GM18858 (cell line): ENCODE results near the gene SF3B2.
"Not testable (repeated sequence)": the region's sequence is repeated elsewhere in the genome, so short reads cannot be mapped to it uniquely, and the experiment has no call there.

Source experiments
- ATAC-seq: cut with Tn5 transposase; IDR thresholded peaks from one replicate; pipeline ENCODE4 v1.9.1; 2021; ENCODE audit not compliant: unreplicated experiment

SF3B2 gene

DNA sequence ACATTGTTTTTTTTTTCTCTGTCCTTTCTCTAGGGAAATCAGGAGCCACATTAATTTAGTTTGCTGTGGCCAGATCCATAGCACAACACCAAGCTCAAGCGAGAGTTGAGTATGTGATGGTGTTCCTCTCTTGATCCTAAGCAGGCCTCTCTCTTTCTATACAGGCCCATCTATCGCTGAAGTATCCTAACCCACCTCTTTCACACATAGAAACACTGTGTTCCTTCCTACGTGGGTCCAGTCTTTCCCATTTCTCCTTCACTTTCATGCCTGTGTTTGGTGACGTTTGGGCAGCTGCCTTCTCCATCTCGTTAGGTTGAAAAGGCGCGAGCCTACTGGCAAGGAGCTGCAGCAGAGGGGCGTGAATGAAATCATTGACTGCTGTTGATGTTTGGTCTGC, 20.4 kb downstream of the SF3B2 start:
- no peak for ATAC-seq

DNA sequence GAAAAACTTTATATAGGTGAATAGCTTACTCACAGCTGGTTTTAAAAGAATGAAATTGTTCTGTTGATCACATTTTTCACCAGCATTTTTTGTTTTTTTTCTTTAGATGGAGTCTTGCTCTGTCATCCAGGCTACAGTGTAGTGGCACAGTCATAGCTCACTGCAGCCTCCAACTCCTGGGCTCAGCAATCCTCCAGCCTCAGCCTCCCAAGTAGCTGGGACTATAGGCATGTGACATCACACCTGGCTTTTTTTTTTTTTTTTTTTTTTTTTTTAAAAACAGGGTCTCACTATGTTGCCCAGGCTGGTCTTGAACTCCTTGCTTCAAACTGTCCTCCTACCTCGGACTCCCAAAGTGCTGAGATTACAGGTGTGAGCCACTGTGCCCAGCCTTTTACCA, 21.5 kb downstream of the SF3B2 start:
- ATAC-seq: no peak

DNA sequence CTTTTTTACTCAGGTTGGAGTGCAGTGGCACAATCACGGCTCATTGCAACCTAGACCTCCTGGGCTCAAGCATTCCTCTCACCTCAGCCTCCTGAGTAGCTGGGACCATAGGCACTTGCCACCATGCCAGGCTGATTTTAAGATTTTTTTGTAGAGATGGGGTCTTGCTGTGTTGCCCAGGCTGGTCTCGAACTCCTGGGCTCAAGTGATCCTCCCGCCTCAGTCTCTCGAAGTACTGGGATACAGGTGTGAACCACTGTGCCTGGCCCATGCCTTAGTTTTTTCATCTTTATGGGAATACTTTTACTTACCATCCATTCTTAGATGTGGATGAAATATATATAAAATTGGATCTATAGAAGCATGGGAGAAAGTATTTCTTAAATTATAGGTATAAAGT, 23.1 kb downstream of the SF3B2 start:
- no peak for ATAC-seq

DNA sequence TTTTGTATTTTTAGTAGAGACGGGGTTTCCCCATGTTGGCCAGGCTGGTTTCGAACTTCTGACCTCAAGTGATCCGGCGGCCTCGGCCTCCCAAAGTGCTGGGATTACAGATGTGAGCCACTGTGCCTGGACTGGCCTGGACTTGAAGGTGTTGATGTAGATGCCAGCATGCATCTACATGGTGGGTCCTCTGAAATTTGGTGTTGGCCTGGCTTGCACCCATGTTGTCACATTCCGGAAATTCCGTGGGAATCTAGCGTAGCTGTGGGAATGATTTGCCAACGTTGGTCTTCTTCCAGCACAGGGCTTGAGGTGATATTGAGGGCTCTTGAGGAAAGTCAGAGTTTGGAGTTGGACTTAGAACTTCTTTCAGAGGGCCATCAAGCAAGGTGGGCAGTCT, 24.4 kb downstream of the SF3B2 start:
- no peak for ATAC-seq

DNA sequence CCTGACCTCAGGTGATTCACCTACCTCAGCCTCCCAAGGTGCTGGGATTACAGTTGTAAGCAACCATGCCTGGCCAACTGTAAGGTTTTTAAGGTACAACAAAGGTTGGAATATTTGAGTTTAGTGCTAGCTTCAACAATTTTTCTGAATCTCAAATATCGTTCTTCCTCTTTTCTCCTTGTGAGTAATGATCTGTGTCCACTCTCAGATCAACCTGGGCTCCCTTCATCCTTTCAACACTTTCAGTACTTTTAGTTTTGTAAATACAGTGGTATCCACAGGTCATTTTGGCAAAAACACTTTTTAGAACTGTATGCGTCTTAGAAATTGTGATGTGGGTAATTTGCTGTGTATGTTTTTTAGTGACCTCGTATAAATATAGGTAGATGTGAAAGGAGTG, 25.8 kb downstream of the SF3B2 start:
- no peak for ATAC-seq

DNA sequence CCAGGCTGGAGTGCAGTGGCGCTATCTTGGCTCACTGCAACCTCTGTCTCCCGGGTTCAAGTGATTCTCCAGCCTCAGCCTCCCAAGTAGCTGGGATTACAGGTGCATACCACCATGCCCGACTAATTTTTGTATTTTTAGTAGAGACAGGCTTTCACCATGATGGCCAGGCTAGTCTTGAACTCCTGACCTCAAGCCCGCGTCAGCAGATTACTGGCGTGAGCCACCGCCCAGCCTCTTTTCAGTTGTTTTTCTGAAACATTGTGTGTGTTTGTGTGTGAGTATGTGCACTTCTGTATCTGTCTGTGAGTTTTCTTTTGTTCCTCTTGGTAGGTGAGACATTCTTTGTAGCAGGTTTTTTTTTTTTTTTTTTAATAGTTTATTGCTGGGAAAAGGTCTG, 26.8 kb downstream of the SF3B2 start:
- ATAC-seq: not testable (repeated sequence)

DNA sequence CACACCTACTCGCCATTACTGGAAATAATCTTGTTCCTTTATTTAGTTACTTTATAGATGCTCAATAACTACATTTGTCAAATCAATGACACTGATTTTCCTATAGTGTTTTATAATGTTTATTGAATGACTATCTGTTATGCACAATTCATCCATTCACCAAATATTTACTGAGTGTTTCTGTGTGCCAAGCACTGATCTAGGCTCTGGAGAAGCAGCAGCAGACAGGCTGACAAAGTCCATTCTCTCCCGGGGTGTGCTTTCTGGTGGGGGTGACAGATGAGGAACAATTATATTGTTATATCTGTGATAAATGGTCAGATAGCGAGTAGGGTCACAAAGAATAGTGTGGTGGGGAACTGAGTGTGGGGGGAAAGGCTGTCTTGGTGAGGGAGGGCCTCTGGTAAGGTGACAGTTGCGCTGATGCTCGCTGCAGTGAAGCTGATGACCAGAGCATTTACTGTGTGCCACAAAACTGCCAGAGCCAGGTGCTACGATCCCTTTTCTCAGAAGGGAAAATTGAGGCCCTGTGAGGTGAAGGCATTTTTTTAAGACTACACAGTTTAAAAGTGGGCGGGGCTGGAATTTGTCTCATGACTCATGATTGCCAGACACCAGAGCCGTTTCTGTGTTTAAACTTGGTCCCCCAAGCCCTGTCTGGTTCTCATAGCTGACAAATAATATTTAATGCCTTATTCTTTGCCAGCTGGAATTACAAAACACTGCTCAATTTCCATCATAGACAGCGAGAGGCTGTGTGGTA, 28.1 kb downstream of the SF3B2 start:
- ATAC-seq: no peak

DNA sequence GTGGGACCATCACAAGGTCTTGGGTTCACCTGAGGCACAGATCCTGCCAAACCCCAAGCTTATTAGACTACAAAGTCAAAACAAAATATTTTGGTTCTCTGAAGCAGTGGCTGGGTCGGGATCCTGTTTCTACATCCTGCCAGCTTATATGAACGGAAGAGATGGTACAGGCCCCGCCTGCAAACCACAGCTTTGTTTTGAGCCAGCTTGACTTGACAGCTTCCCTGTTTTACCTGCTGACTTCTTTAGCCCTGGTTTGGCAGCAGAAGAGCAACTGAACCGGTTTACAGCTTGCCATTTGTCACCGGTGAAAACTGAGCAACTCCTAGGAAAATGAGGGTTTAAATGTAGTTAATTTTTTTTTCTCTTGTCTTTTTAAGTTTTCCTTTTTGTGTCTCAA, 29.3 kb downstream of the SF3B2 start:
- peak; percentile 54 for ATAC-seq

DNA sequence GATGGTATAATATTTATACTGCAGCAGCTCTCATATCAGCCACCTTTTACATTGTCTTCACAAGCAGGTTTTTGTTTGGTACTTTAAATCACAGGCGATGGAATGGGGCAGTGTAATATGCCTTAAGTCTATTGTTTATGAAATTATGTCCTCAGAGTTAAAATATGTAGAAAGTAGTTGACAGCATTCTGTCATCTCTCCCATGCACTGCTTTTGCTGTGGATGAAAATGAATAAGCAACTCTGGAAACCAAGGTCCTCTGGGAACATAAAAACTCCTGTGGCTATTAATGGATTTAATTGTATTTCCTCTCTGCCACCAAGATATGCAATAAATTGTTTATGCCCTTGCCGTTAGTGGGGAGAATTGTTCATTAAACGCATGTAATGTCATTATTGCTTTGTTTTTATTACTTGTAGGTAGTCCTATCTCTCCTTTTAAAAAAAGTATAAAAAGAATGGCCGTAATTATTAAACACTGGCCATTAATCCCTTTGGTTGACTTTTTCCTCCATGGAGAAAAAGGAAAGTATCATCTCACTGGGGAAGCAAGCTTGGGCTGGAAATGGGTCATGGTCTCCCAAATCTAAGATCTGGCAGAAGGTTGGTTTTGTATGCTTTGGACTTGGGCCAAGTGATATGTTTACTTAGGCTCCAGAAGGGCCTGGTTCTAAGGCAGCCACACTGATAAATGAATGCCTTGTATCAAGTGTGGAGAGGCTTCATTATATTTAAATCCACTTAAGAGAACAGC, 31.0 kb downstream of the SF3B2 start:
- ATAC-seq: no peak

DNA sequence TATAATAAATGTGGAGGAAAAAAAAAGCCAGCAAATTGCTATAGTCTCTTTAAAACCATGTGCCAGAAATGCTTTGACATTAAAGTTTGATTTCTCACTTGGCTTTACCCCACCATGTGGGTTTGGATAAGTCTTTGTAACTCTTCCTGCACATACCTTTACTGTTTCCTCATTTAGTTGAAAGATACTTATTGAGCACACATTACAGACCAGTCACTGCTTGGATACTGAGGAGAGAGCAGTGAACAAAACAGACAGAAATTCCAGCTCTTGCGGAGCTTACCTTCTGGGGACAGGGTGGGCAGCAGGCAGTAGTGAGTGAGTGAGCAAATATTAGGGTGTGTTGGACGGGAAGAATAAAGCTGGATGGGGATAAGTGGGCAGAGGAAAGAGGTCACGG, 31.6 kb downstream of the SF3B2 start:
- ATAC-seq: no peak

DNA sequence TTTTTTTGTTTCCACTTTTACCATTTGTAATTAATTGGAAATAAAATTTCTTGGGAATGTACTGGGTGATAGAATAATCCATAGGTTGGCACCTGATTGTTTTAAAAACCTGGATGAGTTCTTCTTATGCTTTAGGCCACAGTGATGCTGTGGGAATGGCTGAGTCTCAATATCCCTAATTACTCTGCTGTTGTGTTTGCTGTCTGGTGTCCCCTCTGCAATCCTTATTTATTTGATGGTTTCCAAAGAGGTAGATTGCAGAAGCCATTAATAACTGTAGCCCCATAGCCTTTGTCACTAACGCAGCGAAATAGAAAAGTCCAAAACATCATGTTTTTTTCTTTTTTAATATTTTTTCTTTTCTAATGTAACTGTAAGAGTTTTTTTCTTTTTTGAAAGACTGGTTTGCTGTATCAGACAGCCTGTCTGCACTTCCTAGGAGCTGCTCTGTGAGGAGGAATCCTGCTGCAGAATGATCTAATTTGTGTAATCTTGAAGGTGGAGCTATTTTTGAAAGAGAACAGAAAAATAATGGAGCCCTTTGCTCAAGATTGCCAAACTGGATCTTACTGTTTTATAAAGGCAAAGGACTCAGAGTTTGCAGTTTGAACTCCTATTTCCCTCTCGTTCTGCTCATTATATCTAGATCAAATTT, 32.8 kb downstream of the SF3B2 start:
- ATAC-seq: no peak

DNA sequence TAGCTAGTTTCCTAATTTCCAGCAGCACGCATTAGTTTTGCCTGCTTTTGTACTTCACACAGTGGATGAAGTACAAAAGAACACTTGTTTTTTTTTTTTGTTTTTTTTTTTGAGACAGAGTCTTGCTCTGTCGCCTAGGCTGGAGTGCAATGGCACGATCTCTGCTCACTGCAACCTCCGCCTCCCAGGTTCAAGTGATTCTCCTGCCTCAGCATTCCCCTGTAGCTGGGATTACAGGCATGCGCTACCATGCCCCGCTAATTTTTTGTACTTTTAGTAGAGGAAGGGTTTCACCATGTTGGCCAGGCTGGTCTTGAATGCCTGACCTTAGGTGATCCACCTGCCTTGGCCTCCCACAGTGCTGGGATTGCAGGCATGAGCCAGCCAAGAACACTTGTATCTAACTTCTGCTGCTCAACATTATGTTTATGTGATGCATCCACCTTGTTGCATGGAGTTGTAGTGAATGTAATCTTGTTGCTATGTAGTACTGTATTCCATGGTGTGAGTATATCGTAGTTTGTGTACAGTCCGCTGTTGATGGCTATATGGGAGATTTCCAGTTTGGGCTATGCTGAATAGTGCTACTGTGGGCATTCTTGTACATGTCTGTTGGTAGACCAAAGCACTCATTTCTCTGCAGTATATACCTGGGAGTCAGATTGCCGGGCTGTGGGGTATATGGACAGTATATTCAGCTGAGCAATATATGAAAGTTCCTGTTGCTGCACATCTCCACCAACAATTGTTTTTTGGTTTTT, 35.2 kb downstream of the SF3B2 start:
- ATAC-seq: no peak

DNA sequence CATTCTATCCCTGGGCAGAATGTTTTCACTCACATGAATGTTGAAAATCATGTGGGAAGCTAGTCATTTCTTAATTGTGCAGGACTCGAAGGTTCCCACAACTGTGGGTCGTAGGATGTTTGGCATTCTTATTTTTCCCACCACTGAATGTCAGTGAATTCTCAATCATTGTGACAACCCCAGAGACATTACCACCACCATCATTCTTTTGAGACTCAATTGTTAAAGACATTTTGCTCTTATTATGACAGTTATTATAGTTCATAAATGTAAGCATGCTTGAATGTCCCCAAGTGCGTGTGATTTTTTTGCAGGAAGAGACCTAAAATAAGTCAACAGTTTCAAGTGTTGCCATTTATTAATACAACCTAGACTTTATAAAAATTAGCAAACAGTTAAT, 36.9 kb downstream of the SF3B2 start:
- ATAC-seq: no peak

DNA sequence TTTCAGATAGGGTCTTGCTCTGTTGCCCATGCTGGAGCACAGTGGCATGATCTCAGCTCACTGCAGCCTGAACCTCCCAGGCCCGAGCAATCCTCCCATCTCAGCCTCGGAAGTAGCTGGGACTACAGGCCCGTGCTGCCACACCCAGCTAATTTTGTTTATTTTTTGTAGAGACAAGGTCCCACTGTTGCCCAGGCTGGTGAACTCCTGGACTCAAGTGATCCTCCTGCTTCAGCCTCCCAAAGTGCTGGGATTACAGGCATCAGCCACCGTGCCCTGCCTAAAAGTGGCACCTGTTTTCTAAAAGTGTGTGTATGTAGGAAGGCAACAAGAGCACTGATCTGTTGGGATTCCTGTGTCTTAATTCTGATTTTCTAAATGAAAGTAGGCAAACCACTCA, 38.1 kb downstream of the SF3B2 start:
- no peak for ATAC-seq

DNA sequence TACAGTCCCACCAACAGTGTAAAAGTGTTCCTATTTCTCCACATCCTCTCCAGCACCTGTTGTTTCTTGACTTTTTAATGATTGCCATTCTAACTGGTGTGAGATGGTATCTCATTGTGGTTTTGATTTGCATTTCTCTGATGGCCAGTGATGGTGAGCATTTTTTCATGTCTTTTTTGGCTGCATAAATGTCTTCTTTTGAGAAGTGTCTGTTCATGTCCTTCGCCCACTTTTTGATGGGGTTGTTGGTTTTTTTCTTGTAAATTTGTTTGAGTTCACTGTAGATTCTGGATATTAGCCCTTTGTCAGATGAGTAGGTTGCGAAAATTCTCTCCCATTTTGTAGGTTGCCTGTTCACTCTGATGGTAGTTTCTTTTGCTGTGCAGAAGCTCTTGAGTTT, 40.0 kb downstream of the SF3B2 start:
- not testable (repeated sequence) for ATAC-seq

DNA sequence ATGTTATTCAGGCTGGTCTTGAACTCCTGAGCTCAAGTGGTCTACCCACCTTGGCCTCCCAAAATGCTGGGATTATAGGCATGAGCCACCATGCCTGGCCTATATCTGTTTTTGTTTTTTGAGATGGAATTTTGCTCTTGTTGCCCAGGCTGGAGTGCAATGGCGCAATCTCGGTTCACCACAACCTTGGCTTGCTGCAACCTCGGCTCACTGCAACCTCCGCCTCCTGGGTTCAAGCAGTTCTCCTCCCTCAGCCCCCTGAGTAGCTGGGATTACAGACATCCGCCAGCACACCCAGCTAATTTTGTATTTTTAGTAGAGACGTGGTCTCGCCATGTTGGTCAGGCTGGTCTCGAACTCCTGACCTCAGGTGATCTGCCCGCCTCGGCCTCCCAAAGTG, 47.6 kb downstream of the SF3B2 start:
- ATAC-seq: not testable (repeated sequence)

DNA sequence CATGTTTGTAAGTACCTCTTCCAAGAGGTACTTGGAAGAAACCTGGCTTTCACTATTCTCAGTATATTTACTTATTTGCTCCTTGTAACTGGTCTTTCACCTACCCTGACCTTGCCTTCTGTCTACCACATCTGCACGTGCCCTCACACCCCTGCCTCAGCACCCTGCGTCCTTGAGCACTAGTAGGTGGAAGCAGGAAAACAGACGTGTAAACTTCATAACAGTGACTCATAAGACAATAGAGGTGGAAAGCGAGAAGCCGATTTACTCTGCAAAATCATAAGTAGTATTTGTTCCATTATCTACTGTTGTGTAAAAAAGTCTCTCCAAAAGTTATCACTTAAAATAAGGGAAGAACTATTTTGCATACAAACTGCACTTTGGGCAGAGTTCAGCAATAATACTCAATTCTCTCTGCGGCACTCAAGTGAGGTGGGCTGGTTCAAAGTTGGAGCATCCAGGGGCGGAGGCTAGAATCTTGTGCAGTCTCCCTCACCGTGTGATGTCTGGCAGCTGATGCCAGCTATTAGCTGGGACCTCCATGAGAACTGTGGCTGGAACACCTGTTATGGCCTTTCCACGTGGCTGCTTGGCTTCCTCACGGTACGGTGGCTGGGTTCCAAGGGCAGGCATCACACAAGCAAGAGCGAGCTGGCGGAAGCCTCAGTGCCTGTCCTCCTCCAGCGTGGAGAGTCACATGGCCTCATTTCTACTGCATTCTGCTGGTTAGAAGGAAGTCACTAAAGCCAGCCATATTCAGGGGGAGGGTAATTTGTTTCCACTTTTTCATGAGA, 48.3 kb downstream of the SF3B2 start:
- no peak for ATAC-seq

DNA sequence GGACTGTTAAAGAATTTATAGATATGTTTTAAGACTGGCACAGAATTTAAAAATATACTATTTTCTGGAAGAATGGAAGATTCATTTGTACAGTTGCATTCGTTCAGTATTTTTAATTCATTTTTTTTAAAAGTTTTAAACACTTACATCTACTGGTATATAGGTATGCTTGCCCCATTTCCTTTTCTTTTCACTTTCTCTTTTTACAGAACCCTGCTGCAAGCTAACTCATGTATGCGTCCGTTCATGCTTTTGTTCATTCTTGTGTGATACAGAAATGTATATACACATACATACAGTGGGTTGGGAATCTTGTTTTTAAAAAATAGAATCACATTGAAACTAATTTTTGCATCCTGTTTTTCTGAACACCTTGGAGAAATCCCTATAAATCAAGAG, 48.9 kb downstream of the SF3B2 start:
- no peak for ATAC-seq

DNA sequence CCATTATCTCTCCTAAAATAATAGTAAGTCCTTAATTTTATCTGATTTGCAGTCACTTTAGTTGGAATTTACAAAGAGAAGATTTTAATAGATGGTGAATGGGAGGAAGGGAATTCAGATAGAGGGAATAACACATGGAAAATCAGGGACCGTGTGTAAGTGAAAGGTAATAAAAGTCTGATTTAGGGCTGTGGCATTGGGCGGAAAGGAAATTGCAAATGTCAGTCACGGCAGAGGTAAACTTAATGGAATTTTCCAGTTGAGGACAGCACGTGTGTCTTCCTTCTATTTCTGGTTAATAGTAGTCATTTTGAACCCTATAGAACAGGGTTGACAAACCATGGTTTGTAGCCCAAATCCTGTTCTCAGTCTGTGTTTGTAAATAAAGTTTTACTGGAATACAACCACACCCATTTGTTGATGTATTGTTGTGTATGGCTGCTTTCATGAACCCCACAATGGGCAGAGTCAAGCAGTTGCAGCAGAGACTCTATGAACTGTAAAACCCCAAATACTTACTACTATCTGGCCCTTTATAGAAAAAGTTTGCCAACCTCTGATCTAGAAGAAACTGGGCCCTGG, 52.0 kb downstream of the SF3B2 start:
- ATAC-seq: no peak
